Measurements from ENCODE around the gene ASB13. TPM values are rescaled to one million over a fixed set of nuclear protein-coding genes. Genes with fewer than 3 reads are reported as not detected.

Gene ASB13
- total and polyA plus RNA-seq, 10 of the 15 experiments (the other 5 are each of a cell fraction or from before 2014, with no cell fraction given), result 0.02 to 0.59 (median 0.10) TPM; not detected in 2

GRCh38 chr10:5620223-5620721 is 46.1 kb downstream of the ASB13 start:
- Histone ChIP-seq H3K4me2 (ENCODE audit: control insufficient read depth, insufficient read depth) (no peak overlapping the region), H3K9ac (ENCODE audit: control insufficient read depth, insufficient read depth, low read length) (no peak overlapping the region), H3K79me2 (ENCODE audit: control insufficient read depth, insufficient read depth, low read length) (no peaks in the 10 kb centered on the region), H3K4me1 (ENCODE audit: control insufficient read depth, insufficient read depth, low read length) (no peaks in the 10 kb centered on the region), H2AFZ (ENCODE audit: control insufficient read depth, low read depth, low read length) (no peak overlapping the region), H4K20me1 (ENCODE audit: control insufficient read depth, insufficient read depth) (no peaks in the 10 kb centered on the region), H3K36me3 (ENCODE audit: control insufficient read depth in 2 of 2, insufficient read depth in 2 of 2, low read length in 1 of 2) (no peaks in the 10 kb centered on the region), H3K27ac (ENCODE audit: control insufficient read depth, insufficient read depth) (no peak overlapping the region), H3K9me3 (replicated peaks; ENCODE audit: control insufficient read depth, insufficient read depth, low read length) (no peaks in the 10 kb centered on the region), H3K27me3 (replicated peaks in 1 of 2; ENCODE audit: control insufficient read depth in 2 of 2, insufficient read depth in 2 of 2, low read length in 1 of 2) (peaks cover 2 to 6% of the 10 kb centered on the region in 2 experiments; a peak in 3 of 4 replicates), H3K4me3 (no peak overlapping the region)
- CTCF ChIA-PET, result interaction anchor here (21.3 kb wide), 1 partner anchor 180 kb away, joined by 535 read pairs; no protein-coding TSS in a partner anchor
- POLR2A ChIA-PET, result no interaction called here
- FAIRE-seq, result no peak
- WGBS (ENCODE audit: insufficient coverage, insufficient replicate concordance, low lambda C conversion rate, missing lambda C conversion rate), result 53% methylated on average over 11 of the region's 11 CpGs
- no peak for ATAC-seq
- intact Hi-C loops (cut with micrococcal nuclease; ENCODE audit: unreplicated experiment) (loop anchor here (5.0 kb wide), 1 partner anchor 773 kb away; no protein-coding TSS in a partner anchor), in situ Hi-C loops (cut with MboI) (loop anchor here (5.0 to 10.0 kb wide), 2 partner anchors 178 to 775 kb away; no protein-coding TSS in a partner anchor)
- RAD21 ChIA-PET (ENCODE audit: unreplicated experiment), result interaction anchor here (5.1 kb wide), 1 partner anchor 177 kb away, joined by 136 read pairs; no protein-coding TSS in a partner anchor
- SMC1A ChIA-PET (ENCODE audit: uncharacterized antibody, unreplicated experiment), result interaction anchor here (0.9 kb wide), 1 partner anchor 10 kb away, joined by 4 read pairs; no protein-coding TSS in a partner anchor
- TF ChIP-seq NRF1 (conservative IDR thresholded peaks at IDR 0.05; ENCODE audit: low read depth, low read length), result no peak
- no peak for TF ChIP-seq STAT1 (conservative IDR thresholded peaks at IDR 0.05)
- no TSS peak for BruUV-seq (replicated peaks)
- DNase-seq (ENCODE audit: low read depth, low spot score), result no peak

- ChIA-PET RAD21 (ENCODE audit: unreplicated experiment) (interaction anchor here (5.1 kb wide), 1 partner anchor 176 kb away, joined by 136 read pairs; no protein-coding TSS in a partner anchor), SMC1A (ENCODE audit: uncharacterized antibody, unreplicated experiment) (interaction anchor here (0.7 to 1.0 kb wide), 2 partner anchors 172 to 175 kb away, joined by 3 to 6 read pairs; no protein-coding TSS in a partner anchor), POLR2A (no interaction called here), CTCF (interaction anchor here (1.6 to 21.3 kb wide), 2 partner anchors 11 to 180 kb away, joined by 4 to 535 read pairs; no protein-coding TSS in a partner anchor)
- Histone ChIP-seq H3K4me3 (no peak overlapping the region), H3K4me1 (ENCODE audit: control insufficient read depth, insufficient read depth, low read length) (no peaks in the 10 kb centered on the region), H3K9me3 (replicated peaks; ENCODE audit: control insufficient read depth, insufficient read depth, low read length) (no peaks in the 10 kb centered on the region), H3K27me3 (replicated peaks in 1 of 2; ENCODE audit: control insufficient read depth in 2 of 2, insufficient read depth in 2 of 2, low read length in 1 of 2) (peaks cover 2 to 6% of the 10 kb centered on the region in 2 experiments; a peak in 3 of 4 replicates), H3K27ac (ENCODE audit: control insufficient read depth, insufficient read depth) (no peak overlapping the region), H3K9ac (ENCODE audit: control insufficient read depth, insufficient read depth, low read length) (no peak overlapping the region), H3K4me2 (ENCODE audit: control insufficient read depth, insufficient read depth) (no peak overlapping the region), H4K20me1 (ENCODE audit: control insufficient read depth, insufficient read depth) (no peaks in the 10 kb centered on the region), H3K79me2 (ENCODE audit: control insufficient read depth, insufficient read depth, low read length) (no peaks in the 10 kb centered on the region), H2AFZ (ENCODE audit: control insufficient read depth, low read depth, low read length) (no peak overlapping the region), H3K36me3 (ENCODE audit: control insufficient read depth in 2 of 2, insufficient read depth in 2 of 2, low read length in 1 of 2) (no peaks in the 10 kb centered on the region)
- FAIRE-seq (no peak), ATAC-seq (no peak), DNase-seq (ENCODE audit: low read depth, low spot score) (no peak)
- BruUV-seq (replicated peaks), result no TSS peak
- intact Hi-C loops (cut with micrococcal nuclease; ENCODE audit: unreplicated experiment) (loop anchor here (5.0 kb wide), 1 partner anchor 772 kb away; no protein-coding TSS in a partner anchor), in situ Hi-C loops (cut with MboI) (loop anchor here (5.0 to 10.0 kb wide), 2 partner anchors 177 to 775 kb away; no protein-coding TSS in a partner anchor)
- 53% methylated on average over 16 of the region's 16 CpGs for WGBS (ENCODE audit: insufficient coverage, insufficient replicate concordance, low lambda C conversion rate, missing lambda C conversion rate)
- no peak for TF ChIP-seq TCF3 (IDR thresholded peaks at IDR 0.05; ENCODE audit: borderline replicate concordance, insufficient read depth, low read depth, low read length)
- no peak for TF ChIP-seq BMI1 (IDR thresholded peaks at IDR 0.05; ENCODE audit: borderline replicate concordance)
- TF ChIP-seq NR2C2 (IDR thresholded peaks at IDR 0.05; ENCODE audit: borderline replicate concordance, control insufficient read depth, insufficient read length, low read depth), result no peak
- no peak for TF ChIP-seq RELB (IDR thresholded peaks at IDR 0.05; ENCODE audit: low read depth)
- TF ChIP-seq SIX5 (IDR thresholded peaks at IDR 0.05; ENCODE audit: low read depth, low read length, severe bottlenecking), result no peak
- no peak for TF ChIP-seq GABPA (IDR thresholded peaks at IDR 0.05; ENCODE audit: low read depth)
- no peak for TF ChIP-seq GATAD2B (conservative IDR thresholded peaks at IDR 0.05; ENCODE audit: low read depth)
- TF ChIP-seq PML (IDR thresholded peaks at IDR 0.05; ENCODE audit: low read length), result no peak
- TF ChIP-seq IKZF2 (IDR thresholded peaks at IDR 0.05), result no peak
- TF ChIP-seq SRF (IDR thresholded peaks at IDR 0.05; ENCODE audit: low read depth in 2 of 2, low read length in 2 of 2), result no peak
- TF ChIP-seq MEF2B (IDR thresholded peaks at IDR 0.05; ENCODE audit: partially characterized antibody, poor library complexity, severe bottlenecking), result no peak
- TF ChIP-seq CBX5 (IDR thresholded peaks at IDR 0.05; ENCODE audit: low read depth), result no peak
Observed at GRCh38 chr10:5619362-5620211, 46.8 kb downstream of the ASB13 start.
